ENCODE data around the gene UHRF1.

UHRF1 gene

DNA sequence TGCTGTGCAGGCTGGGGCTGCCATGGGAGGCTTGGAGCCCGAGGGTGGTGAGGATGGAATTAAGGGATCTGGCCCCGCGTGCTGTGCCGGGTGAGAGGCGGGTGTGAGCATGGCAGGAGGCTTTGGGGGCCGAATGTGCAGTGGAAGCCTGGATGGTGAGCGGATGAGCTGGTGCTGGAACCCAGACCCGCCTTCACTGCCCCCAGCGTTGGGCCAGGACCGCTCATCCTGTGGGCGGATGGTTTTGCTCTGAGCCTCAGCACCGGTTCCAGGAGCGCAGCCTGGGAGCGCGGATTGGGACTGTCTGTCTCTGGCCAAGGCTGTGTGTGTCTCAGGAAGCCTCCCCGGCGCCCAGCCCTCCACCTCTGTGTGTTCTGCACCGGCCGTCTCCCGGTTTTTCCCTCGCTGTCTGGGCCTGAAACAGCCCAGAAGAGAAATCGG is 76.3 kb downstream of the UHRF1 start:
- DNase-seq (ENCODE audit: insufficient read length, low spot score) (no peak), FAIRE-seq (no peak)

DNA sequence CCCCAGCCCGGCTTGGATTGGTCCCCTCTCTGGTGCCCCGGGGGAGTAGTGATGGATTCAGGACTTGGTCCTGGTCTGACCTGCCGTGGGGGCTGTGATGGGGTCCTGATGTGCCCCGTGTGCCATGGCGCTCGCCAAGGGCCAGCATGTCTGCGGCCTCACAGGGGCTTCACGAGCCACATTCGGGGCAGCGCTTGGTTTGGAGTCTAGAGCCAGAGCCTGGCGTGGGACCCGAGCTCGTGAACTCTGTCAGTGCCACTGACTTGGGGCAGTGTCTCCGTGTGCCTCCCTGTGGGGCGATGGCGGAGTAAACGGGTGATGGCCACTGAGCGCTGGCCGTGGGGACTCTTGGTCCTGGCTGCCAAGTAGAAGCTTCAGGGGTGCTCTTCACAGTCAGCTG is 76.8 kb downstream of the UHRF1 start:
- DNase-seq (ENCODE audit: insufficient read length, low spot score) = no peak
- no peak for FAIRE-seq

DNA sequence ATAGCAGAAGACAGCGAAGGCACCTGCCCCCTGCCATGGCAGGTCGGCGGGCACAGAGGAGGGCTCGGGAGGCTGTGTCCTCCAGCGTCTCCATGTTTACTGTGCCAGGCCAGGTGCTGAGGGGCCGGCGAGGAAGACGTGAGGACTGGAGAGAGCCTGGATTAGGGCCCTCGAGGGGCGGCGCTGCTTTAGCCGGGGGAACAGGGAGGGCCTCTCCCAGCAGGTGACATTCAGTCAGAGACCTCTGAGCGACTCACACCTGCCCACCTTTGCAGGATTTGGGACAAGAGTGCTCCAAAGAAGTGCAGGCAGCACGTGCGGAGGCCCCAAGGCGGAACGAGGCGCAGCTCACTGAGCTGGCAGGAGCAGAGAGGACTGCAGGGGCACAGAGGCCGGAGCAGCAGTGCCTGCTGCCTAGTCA is 77.2 kb downstream of the UHRF1 start:
- FAIRE-seq (no peak), DNase-seq (ENCODE audit: insufficient read length, low spot score) (no peak)

DNA sequence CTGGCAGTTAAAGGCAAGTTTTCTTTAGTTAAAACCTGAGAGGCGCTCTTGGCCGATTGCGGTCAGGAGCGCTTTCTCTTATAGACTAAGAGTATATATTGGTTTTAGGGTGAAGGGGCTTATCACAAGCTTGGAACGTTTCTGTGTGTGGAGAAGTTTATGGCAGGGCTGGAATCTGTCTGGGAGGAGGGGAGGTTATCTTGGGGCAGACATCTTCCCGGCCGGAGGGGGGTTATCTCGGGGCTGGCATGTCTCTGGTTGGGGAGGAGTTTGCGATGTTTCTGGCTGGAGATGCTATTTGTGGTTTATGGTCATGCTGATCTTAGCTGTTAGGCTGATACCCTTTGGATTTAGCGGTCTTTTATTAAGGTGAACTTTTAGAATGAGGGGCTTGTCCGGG is 78.0 kb downstream of the UHRF1 start:
- DNase-seq (ENCODE audit: insufficient read length, low spot score) = no peak

DNA sequence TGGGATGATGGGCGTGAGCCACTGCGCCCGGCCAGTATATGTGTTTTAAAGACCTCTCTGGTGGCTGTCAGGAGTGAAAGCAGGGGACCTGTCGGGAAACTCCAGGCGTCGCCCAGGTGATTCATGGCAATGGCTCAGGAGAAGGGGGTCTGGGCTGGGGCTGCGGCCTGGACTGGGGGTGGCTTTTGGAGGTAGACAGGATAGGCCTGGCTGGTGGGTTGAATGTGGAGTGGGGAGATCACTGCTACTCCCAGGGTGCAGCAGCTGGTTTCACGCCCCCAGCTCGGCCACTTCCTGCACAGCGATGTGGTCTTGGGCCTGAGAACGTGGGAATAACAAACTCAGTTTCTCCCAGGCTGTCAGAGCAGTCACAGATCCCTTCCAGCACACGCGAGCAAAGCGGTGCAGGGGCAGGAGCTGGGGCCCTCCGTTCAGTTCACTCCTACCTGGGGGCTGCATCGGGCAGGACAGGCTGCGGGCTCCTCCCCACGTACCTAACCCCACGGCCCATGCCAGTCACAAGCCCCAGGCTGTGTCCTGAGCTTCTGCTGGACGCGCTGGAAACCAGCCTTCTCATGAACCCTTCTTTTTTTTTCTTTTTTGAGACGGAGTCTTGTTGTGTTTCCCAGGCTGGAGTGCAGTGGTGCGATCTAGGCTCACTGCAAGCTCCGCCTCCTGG is 78.5 kb downstream of the UHRF1 start:
- DNase-seq (ENCODE audit: insufficient read length, low spot score) (no peak), FAIRE-seq (no peak)

More for the DNA sequence above, 78.0 kb downstream of the UHRF1 start:
- FAIRE-seq = no peak

GRCh38 chr19:4988770-4989251 is 79.5 kb downstream of the UHRF1 start:
- FAIRE-seq (no peak), DNase-seq (ENCODE audit: insufficient read length, low spot score) (no peak)

- FAIRE-seq = no peak
These were observed 81.0 kb downstream of the UHRF1 start for GRCh38 chr19:4990306-4990705.

DNA sequence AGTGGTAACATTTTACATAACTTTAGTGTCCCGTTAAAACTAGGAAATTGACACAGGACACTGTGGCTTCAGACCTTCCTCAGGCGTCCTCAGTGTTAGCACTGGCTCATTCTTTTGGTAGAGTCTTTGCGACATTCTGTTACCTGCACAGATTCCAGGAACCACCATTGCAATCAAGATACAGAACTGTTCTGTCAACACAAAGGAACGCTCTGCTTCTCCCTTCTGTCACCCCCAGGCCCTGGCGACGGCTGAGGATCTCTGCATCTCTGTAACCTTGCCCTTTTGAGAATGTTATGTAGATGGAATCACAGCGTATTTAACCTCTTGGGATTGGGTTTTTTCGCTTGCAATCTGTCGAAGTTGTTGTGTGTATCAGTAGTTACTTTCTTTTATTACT is 82.2 kb downstream of the UHRF1 start:
- no peak for FAIRE-seq
- no peak for DNase-seq (ENCODE audit: insufficient read length, low spot score)

More at GRCh38 chr19:4990306-4990705, 81.0 kb downstream of the UHRF1 start:
- no peak for DNase-seq (ENCODE audit: insufficient read length, low spot score)

DNA sequence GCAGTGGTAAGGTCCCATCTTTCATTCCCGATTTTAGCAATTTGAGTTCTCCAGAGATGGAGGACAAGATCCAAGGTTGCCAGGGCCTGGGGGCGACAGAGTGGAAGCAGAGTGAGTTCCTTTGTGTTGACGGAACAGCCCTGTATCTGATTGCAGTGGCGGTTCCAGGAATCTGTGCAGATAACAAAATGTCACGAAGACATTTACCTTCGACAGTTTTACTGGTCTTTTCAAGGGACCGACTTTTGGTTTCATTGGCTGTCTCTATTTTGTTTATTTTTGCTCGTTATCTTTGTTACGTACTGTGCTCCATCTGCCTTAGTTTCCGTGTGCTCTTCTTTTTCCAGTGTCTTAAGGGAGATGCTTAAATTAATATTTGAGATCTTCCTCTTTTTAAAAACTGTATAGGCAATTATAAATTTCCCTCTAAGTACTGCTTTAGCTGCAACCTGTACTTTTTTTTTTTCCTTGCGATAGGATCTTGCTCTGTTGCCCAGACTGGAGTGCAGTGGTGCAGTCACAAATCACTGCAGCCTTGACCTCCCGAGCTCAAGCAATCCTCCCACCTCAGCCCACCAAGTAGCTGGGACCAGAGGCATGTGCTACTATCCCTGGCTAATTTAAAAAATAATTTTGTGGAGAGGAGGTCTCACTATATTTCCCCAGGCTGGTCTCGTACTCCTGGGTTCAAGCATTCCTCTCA is 82.8 kb downstream of the UHRF1 start:
- DNase-seq (ENCODE audit: insufficient read length, low spot score) (no peak), FAIRE-seq (no peak)

DNA sequence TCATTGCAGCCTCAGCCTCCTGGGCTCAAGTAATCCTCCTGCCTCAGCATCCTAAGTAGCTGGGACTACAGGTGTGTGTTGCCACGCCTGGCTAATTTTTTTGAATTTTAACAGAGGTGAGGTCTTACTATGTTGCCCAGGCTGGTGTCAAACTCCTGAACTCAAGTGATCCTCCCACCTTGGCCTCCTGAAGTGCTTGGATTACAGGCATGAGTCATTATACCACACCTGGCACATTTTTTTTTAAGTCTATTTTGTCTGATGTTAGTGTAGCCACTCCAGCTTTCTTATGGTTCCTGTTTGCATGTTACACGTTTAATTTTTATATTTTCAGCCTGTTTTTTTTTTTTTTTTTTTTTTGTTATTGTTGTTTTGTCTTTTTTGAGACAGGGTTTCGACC is 84.4 kb downstream of the UHRF1 start:
- DNase-seq (ENCODE audit: insufficient read length, low spot score) (no peak), FAIRE-seq (no peak)

GRCh38 chr19:4996701-4997100 is 87.4 kb downstream of the UHRF1 start:
- DNase-seq (ENCODE audit: insufficient read length, low spot score) = no peak
- FAIRE-seq = no peak

DNA sequence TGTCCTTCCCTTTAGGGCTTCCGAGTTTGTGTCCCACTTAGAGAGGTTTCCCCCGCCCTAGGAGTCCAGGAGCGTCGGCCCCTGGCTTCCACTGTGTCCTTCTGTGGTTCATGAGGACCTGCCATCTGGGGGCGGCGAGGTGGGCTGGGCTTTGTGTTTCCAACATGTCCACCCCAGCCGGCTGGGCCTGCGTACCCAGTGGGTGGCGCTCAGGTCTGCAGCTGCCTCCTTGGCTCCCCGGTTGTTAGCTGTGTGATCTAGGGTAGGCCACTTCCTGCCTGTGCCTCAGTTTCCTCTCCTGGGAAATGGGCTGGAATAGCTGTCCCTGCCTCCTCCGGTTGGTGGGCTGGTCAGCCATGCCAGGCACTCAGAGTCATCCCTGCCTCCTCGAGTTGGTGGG is 88.0 kb downstream of the UHRF1 start:
- no peak for DNase-seq (ENCODE audit: insufficient read length, low spot score)
- FAIRE-seq = no peak

DNA sequence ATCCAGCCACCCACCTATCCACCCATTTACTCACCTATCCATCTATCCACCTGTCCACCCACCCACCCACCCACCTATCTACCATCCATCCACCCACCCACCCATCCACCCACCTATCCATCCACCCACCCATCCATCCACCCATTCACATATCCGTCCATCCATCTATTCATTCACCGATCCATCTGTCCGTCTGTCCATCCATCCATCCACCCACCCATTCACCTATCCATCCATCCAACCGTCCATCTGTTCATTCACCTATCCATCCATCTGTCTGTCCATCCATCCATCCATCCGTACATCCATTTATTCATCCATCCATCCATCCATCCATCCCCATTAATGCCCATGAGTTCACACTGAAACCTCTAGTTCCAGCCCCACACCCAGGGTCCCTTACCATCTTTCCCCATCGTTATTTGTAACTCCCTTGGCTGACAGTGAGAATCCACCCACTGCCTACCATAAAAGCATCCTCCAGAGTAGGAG is 90.9 kb downstream of the UHRF1 start:
- no peak for DNase-seq (ENCODE audit: insufficient read length, low spot score)
- no peak for FAIRE-seq

- DNase-seq (ENCODE audit: insufficient read length, low spot score) = peak; percentile 53
- FAIRE-seq = peak; percentile 84
These were observed 92.3 kb downstream of the UHRF1 start for GRCh38 chr19:5001615-5002014.

- FAIRE-seq (no peak), DNase-seq (ENCODE audit: insufficient read length, low spot score) (no peak)
These were observed 92.8 kb downstream of the UHRF1 start for GRCh38 chr19:5002143-5002542.

DNA sequence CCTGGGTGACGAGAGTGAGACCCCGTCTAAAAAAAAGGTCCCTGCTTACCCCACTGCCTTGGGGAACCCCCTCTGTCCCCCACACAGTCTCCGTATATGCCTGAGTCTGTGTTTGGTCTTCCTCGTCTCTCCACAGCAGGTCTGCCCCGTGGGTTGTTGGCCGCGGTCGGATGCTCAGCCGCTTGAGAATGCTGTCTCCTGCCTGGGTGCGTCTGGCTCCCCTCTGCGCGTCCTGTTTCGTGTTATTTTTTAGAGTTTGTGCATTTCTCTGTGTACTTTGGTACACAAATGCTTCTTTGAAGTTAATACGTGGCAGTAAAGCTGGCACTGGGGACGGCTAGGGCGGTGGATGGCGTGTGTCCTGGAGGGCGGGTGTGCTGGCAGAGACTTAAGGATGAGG is 94.5 kb downstream of the UHRF1 start:
- FAIRE-seq (no peak), DNase-seq (ENCODE audit: insufficient read length, low spot score) (no peak)

DNA sequence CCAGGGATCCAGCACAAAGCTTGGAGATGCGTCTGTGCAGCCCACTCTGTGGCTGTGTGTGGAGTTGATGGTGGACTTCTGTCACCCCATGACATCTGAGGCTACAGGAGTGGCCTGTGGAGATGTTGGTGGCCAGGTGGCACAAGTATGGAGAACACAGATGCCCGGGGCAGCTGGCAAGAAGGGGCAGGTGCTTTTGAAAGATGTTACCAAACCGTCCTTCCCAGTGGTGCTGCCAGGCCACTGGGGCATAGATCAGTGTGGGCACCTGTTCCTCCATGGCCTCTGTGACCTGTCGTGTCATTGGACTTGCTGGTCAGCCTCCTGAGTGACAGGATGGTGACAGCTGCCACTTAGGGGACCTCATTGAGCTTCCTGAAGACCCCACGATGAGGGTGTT is 95.8 kb downstream of the UHRF1 start:
- FAIRE-seq = no peak
- DNase-seq (ENCODE audit: insufficient read length, low spot score) = no peak

GRCh38 chr19:5006201-5006600 is 96.9 kb downstream of the UHRF1 start:
- DNase-seq (ENCODE audit: insufficient read length, low spot score) = no peak

GRCh38 chr19:5006821-5007220 is 97.5 kb downstream of the UHRF1 start:
- no peak for FAIRE-seq
- no peak for DNase-seq (ENCODE audit: insufficient read length, low spot score)

More at GRCh38 chr19:5006201-5006600, 96.9 kb downstream of the UHRF1 start:
- FAIRE-seq = no peak
